22Rv1 (cell line): ENCODE results near the gene PTBP1.

Experiments used
- H3K27ac ChIP-seq: fragments of 450-650 bp; 2 replicates; pipeline ENCODE4 v1.5.1; 2017
- ZFX ChIP-seq: fragments of 450-650 bp; IDR thresholded peaks from 2 replicates; pipeline ENCODE4 v1.6.1; 2017; ENCODE audit warnings: antibody characterized with exemption, borderline replicate concordance
- TF ChIP-seq, protein P1 (sequence below): fragments of 450-650 bp; IDR thresholded peaks from 2 replicates; pipeline ENCODE4 v1.5.1; 2017; ENCODE audit warnings: mild to moderate bottlenecking

Gene PTBP1

DNA sequence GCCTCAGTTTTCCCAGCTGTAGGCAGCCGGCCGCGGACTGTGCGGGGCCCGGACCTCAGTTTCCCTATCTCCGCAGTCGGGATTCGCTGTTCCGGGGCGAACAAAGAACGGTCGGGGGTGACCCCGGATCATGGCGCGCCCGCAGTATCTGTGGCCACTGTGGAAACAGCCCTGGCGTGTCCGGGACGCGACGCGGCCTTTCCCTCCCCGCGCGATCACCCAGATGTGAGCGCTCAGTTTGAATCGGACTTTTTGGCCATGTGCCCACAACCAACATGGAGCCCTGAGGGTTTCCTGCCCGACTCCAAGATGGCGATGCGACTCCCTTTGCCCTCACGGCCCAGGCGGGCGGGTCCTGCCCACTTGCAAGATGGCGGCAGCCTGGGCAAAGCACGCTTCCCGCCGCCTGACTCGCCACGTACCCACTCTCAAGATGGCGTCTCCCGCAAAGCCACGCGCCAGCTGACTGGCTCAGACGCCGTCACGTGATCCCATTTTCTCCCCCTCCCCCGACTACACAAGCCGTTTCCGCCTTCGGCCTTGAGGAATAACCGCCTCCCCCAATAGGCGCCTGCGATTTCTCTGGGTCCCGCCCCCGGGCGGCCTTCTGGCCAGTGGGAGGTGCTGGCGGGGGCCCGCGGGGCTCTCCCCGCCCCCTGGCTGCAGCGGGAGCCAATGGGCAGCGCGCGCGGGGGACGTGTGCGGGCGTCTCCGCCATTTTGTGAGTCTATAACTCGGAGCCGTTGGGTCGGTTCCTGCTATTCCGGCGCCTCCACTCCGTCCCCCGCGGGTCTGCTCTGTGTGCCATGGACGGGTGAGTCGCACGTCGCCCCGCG, at the start of gene PTBP1:
Gene PTBP1 (plus strand): TSS at position 761 of the 836 bp plus-strand sequence. CDS start 46 bp downstream, at position 807.
- H3K27ac ChIP-seq, result peak within 1 kb of the TSS; percentile 99
- no peak for TF ChIP-seq ZFX
- TF ChIP-seq, protein P1, sequence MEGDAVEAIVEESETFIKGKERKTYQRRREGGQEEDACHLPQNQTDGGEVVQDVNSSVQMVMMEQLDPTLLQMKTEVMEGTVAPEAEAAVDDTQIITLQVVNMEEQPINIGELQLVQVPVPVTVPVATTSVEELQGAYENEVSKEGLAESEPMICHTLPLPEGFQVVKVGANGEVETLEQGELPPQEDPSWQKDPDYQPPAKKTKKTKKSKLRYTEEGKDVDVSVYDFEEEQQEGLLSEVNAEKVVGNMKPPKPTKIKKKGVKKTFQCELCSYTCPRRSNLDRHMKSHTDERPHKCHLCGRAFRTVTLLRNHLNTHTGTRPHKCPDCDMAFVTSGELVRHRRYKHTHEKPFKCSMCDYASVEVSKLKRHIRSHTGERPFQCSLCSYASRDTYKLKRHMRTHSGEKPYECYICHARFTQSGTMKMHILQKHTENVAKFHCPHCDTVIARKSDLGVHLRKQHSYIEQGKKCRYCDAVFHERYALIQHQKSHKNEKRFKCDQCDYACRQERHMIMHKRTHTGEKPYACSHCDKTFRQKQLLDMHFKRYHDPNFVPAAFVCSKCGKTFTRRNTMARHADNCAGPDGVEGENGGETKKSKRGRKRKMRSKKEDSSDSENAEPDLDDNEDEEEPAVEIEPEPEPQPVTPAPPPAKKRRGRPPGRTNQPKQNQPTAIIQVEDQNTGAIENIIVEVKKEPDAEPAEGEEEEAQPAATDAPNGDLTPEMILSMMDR, result no peak

DNA sequence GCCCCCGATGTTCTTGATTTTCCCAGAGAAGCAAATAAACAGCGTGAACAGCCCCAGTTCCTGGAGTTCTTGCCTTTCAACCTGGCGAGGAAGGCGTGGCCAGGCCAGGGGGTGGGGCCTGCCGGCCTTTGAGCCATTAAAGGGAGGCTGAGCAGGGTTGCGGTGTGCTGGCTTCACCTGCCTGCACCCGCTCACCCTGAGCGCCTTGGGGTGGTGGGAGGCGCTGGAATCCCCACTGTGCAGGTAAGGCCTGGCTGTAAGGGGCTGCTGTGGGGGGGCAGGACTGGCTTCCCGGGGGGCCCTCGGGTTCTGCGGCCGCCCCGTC, 49.0 kb upstream of the PTBP1 start:
- TF ChIP-seq ZFX, result no peak
- TF ChIP-seq, protein P1, result no peak
- H3K27ac ChIP-seq, result peak overlapping the region; percentile 63

DNA sequence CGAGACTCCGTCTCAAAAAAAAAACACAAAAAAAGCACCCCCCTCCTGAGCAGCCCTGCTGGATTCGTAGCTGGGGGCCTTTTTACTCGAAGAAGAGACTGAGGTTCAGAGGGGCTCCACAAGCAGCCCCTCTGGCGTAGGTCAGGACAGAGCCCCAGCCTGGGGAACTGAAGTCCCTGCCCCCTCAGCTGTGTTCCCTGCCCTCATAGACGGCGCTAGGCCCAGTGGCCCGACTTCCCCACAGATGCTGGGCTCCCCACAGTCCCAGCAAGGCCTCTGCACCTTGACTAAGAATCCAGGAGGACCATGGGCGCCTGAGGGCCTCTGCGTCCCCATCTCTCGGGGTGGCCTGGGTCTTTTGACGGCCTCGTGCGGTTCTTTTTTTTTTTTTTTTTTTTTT, 47.4 kb upstream of the PTBP1 start:
- peak overlapping the region; percentile 37; the same call in 1 of the 2 replicates for H3K27ac ChIP-seq
- TF ChIP-seq ZFX, result no peak
- TF ChIP-seq, protein P1, result no peak

DNA sequence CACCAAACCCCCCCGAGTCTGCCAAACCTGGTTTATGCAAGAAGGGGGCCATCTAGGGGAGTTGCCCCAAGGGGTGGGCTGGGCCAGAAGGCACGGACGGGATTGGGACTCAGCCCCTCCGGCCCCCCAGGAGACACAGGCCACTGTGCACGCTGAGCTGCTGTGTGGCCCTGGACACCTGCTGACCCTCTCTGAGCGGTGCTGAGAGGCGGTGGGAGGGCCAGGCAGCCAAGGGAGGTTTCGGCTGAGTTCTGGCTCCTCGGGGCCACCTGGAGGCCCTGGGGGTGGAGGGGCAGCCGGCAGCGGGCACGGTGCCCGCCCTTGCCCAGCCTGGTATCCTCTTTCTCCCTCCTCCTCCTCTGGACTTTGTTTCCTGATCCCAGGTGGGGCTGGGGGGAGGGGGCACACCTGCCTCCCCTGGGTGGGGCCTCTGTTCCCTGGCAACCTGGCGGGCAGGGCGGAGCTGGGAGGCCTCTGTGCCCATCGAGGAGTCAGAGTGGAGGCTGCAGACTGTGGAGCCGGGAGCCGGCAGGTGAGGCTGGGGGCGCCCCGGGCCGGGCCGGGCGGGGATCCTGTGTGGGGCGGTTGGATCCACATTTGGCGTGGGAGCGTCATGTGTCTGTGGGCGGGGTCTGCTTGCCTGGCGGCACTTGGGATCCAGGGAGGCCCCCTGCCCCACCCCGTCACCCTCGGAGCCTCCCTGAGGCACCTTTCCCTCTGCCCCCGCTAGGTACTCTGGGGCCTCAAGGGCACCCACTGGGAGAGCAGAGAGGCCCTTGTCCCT, 46.4 kb upstream of the PTBP1 start, which contains the start of gene MISP:
Gene MISP (plus strand): TSS at position 473 of the 784 bp plus-strand sequence. CDS start 5,835 bp downstream, outside the sequence.
- TF ChIP-seq, protein P1, result no peak
- TF ChIP-seq ZFX, result no peak
- peak within 1 kb of the TSS; percentile 37 for H3K27ac ChIP-seq

DNA sequence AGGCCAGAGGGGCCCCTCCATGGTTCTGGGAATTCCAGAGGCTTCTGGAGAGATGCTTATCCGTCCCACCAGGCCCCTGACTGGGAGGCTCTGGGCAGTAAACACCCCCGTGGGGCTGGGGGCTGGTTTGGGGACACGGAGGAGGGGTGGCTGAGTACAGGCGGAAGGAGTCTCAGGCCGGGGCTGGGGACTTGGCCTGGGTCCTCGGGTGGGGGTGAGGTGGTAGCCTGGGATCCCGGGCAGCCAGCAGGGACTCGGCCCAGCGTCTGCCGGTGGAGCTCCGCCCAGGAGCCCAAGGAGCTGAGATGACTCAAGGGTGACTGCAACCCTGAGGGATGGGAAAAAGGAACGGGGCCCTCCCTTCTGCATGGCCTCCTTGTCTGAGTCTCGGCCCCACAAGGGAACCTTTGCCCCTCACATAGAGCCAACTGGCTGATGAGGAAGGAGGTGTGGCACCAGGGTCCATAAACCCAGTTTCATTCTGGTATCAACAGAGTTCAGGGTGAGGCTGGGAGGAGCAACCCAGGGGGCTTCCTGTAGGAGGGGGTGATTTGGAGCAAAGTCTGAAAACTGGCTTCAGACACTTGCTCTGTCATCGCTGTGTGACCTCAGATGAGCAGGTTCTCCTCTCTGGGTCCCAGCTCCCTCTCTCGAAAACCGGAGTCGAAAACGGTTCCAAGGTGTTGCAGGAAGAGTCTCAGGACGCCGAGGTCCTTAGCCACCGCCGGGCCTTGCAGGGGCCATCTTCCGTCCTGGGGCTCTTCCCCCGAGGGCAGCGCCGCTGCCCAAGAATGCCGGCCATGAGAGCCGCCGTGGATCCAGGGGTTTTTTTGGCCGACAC, 45.5 kb upstream of the PTBP1 start:
- TF ChIP-seq, protein P1, result no peak
- no peak for TF ChIP-seq ZFX
- peak overlapping the region; percentile 37 for H3K27ac ChIP-seq

DNA sequence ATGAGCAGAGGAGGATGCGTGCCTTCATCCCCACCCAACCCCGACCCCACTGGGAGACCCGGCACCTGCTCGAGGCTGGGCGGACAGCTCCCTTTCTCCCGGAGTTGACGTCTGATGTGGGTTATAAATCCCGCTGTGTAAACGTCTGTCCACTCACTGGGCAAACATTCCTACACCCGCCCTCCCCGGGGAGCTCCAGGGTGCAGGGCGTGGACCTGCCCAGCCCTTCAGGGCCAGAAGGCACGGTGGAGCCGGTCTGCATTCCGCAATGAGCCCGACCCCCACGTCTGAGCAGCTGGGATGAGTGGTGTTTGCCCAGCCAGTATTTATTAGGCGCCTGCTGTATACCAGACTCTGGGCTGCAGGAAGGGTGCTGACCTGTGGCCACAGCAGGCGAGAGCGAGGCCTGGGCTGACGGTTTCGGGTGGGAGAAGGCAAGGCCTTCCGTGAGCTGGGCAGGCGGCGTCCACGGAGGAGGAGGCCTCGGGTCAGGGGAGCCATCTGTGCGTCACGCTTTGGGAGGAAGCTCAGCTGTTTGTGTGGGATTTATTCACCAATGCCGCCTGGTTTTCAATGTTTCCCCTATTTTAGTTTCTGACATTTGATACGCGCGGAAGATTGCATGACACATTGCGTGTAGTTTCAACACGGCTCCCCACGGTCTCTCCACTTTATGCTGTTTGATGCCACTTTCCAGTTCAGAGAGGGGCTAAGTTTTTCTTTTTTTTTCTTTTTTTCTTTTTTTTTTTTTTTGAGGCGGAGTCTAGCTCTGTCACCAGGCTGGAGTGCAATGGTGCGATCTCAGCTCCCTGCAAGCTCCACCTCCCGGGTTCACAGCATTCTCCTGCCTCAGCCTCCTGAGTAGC, 44.4 kb upstream of the PTBP1 start:
- TF ChIP-seq ZFX, result no peak
- TF ChIP-seq, protein P1, result no peak
- 0 out of 2 replicates have a peak overlapping the region, but pooled peaks have one; percentile 4 for H3K27ac ChIP-seq
